HL-60/S4 (cell line): ENCODE data around the gene ITGA11.

ENCODE experiments used
- in situ Hi-C: fragments of 300-500 bp; cut with MboI; formaldehyde crosslinking; loops from 2 replicates; pipeline ENCODE4 v1.14.3; 2022; ENCODE audit warnings: low sequenced_read_pairs

Gene ITGA11

GRCh38 chr15:68375716-68376220, 56.2 kb downstream of the ITGA11 start:
- in situ Hi-C loops, result no loop called here

GRCh38 chr15:68375191-68375631, 56.8 kb downstream of the ITGA11 start:
- in situ Hi-C loops, result no loop called here

GRCh38 chr15:68374168-68374745, 57.7 kb downstream of the ITGA11 start:
- in situ Hi-C loops, result no loop called here

DNA sequence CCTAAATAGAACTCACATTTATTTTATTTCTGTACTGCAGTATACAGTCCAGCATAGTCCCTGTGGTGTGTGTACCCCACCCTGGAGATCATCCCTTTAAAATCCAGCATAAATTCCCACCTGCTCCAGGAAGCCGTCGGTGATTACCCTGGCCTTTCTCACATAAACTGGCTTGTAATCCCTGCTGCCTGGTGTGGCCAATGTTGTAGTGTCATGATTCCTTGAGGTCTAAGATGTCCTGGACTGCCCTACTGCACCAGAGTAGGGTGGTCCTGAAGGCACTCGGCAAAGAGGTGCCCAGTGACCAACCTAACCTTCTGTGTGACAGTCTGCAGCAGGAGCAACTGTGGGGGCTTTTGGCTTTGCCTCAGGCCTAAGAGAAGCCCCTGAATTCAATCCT, 58.9 kb downstream of the ITGA11 start:
- in situ Hi-C loops, result no loop called here

GRCh38 chr15:68372291-68372811, 59.6 kb downstream of the ITGA11 start:
- in situ Hi-C loops, result no loop called here

DNA sequence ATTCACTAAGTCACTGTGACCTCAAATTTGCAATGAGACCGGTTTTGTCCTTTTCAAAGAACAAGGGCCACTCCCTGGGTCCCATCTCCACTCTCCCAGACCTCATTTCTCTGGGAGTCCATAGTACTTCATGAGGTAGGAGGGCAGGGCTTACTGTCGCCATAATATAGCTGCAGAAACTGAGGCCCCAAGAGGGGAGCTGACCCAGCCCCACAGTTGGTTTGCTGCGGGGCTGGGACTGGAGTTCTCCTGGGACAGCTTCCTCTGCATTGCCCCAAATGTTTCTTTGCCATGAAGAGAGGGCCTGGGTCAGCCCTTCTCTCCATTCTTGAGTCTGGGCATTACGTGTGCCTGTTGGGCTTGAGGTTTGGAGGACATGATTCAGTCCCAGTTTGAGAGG, 60.1 kb downstream of the ITGA11 start:
- in situ Hi-C loops, result no loop called here

DNA sequence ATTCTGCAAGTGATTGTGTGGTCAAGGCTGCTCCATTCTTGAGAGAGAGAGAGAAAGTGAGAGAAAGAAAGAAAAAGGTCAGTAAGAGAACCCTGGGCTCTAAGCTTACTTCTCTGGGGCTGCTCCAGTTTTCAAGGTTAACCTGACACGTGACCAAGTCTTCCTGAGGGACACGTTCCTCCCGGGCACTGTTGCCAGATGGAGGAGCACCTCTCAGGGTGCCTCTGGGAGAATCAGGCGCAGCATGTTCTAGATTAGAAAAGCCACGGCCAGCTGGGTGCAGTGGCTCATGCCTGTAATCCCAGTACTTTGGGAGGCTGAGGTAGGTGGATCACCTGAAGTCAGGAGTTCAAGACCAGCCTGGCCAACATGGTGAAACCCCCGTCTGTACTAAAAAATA, 60.8 kb downstream of the ITGA11 start:
- in situ Hi-C loops, result no loop called here

DNA sequence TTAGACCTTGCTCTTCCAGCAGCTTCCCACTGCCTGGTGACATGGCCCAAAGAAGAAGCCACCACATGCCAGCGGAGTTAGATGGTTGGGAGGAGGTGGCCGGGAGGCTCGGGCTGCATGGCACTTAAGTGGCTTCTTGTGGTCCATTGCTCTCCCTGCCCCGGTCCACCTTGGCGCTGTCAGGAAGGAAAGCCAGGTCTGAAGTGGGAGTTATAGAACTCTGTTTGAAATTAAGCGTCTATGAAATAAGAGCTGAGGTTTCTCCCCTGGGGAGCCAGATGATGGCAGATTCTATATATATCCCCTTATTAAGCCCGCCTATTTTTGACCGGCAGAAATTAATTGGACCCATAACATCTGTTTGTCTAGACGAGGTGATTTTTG, 61.2 kb downstream of the ITGA11 start:
- in situ Hi-C loops, result no loop called here

DNA sequence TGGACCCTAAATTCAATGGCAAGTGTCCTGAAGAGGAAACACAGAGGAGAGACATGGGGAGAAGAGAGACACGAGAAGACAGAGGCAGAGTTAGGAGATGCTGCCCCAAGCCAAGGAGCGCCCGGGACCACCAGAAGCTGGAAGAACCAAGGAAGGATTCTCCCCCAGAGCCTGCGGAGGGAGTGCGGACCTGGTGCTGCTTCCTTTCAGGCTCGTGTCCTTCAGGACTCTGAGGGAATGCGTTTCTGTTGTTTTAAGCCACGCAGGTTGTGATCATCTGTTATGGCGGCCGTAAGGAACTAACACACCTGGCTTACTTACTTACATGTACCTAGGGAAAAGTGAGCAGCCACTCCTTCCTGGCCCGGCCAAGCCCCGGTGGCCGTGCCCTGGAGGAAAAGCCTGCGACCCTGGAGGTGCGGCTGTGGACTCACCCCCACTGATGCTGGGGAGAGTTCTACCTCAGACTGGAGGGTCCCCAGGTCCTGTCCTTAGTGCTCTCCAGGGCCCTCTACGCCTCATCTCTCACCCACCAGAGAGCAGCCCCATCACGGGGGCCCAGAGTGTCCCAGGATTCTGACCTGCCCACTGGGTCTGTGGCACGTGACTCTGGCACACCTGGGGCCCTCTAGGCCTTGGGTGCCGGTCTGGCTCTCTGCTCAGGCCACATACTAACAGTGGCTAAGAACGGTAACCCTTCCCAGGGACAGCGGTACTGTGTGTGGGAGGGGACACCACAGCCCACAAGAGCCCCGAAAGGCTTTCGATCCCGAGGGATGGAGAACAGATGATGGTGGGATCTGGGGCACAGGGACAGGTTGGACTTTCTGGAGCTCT, 61.8 kb downstream of the ITGA11 start:
- in situ Hi-C loops, result no loop called here

- in situ Hi-C loops, result no loop called here
These were observed 63.1 kb downstream of the ITGA11 start for GRCh38 chr15:68368731-68369435.

DNA sequence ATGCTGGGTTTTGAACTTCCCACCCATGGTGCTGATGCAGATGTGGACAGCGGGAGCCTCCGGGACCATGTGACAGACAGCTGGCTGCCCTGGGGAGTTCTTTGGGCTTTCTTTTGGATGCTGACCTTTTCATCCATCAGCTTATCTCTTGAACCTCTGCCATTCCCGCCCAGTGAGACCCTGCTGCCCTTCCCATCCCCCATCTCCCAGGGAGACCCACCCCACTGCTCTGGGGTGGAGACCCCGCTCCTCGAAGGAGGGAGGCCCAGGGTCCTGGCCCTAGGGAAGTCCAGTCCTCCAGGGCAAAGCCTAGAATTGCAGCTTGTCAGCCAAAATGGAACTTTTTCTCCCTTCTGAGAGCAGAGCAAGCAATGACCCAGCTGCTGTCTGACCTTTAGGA, 64.0 kb downstream of the ITGA11 start:
- in situ Hi-C loops, result no loop called here

DNA sequence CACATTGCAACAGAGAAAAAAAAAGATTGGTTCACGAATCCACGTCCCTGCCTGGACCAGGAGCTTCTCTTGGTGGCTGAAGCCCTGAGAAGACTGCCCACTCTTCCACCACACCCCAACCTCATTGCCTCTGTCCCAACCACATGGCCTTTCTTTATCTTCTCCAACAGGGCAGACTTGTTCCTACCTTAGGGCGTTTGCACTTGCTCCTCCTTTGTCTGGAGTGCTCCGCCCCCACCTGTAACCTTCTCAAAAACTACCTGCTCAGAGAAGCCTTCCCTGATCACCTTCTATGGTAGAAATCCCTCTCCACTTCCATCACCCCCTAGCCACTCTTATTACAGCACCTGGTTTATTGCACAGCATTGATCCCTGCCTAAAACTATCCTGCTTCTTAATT, 64.7 kb downstream of the ITGA11 start:
- in situ Hi-C loops, result no loop called here

GRCh38 chr15:68366314-68366713, 65.6 kb downstream of the ITGA11 start:
- in situ Hi-C loops, result no loop called here

GRCh38 chr15:68365770-68366169, 66.2 kb downstream of the ITGA11 start:
- in situ Hi-C loops, result no loop called here

DNA sequence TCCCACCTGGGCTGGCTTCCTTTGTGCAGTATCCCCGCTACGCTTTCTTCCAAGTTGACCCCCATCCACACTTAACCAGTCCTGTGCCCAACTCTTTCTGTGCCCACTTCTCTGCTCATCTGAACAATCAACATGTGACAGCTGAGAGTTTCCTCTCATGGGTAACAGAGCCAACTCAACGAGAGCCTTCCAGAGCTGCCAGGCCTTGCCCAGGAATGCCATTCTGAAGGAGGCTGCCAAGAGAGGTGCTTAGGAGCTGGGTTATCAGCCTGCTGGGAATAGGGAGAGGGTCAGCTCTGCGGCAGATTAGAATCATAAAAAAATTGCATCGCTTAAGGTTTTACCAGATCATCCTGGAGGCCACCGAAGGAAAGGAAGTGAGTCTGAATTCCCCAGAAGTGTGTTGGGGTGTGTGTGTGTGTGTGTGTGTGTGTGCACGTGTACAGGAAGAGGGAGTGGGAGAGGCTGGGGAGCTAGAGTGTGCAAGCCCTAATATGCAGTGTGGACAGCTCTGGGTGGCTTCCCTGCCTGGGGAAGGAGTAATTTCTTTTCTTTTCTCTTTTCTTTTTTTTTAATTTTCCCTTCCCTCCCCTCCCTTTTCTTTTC, 66.7 kb downstream of the ITGA11 start:
- in situ Hi-C loops, result no loop called here

- in situ Hi-C loops, result no loop called here
These were observed 67.3 kb downstream of the ITGA11 start for GRCh38 chr15:68364660-68365035.

DNA sequence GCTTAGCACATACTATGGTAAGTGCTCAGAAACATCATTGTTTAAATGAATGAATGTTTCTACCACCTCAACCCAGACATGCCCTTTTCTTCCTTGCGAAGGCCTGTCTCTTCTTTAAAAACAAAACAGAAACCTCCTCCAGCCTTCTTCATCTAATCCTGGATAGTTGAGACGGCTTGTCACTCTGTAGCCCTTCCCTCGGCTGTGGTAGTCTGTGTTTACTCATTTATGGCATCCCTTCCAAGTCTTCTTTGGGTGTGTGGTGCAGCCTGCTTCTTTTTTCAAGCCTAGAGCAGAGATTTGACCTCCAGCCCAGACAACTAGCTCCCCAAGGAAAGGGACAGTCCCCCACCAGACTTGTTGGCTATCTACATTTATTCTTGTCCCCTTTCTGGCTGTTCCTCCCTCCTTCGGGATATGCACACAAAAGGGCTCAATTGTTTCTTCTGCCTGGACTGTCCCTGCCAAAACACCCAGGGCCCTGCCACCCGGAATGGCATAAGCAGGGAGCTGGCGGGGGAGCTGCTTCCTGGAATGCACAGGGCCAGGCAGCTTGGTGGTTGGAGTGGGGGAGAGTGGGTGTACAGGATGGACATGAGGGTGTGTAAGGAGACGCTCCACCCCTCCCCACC, 67.8 kb downstream of the ITGA11 start:
- in situ Hi-C loops, result no loop called here

GRCh38 chr15:68363353-68363752, 68.6 kb downstream of the ITGA11 start:
- in situ Hi-C loops, result no loop called here

DNA sequence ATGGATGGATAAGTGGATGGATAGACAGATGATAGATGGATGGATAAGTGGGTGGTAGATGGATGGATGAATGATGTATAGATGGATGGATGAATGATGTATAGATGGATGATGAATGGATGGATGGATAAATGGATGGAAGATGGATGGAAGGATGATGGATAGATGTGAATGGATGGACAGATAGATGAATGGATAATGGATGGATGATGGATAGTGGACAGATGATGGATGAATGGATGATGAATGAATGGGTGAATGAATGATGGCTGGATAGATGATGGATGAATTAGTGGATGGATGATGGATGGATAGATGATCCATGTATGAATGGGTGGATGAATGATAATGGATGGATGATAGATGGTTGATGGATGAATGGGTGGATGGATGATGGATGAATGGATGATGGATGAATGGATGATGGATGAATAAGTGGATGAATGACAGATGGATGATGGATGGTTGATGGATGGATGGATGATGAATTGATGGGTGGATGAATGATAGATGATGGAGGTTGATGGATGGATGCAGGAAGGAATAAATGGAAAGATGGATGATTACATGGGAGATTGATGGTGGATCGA, 69.3 kb downstream of the ITGA11 start:
- in situ Hi-C loops, result no loop called here

- in situ Hi-C loops, result no loop called here
These were observed 71.2 kb downstream of the ITGA11 start for GRCh38 chr15:68360721-68361120.
